Amniotic epithelial cell (primary cell): ENCODE measurements around the gene DTNB.
"Not testable (repeated sequence)": the region's sequence is repeated elsewhere in the genome, so short reads cannot be mapped to it uniquely, and the experiment has no call there.

Experiments
- DNase-seq: peaks from one replicate; pipeline ENCODE4 v3.0.0-alpha.2; 2010; ENCODE audit warnings: low read depth

Gene DTNB

GRCh38 chr2:25684577-25685473, 11.4 kb upstream of the DTNB start:
- no peak for DNase-seq

- no peak for DNase-seq
Measured at GRCh38 chr2:25682082-25682481, 8.7 kb upstream of the DTNB start.

GRCh38 chr2:25677877-25678276, 4.5 kb upstream of the DTNB start:
- DNase-seq: no peak

- no peak for DNase-seq
Measured at GRCh38 chr2:25674077-25674362, 643 bp upstream of the DTNB start.

- peak; percentile 51 for DNase-seq
Measured at GRCh38 chr2:25672494-25673299, 680 bp downstream of the DTNB start.

- no peak for DNase-seq
Measured at GRCh38 chr2:25671622-25672021, 1.8 kb downstream of the DTNB start.

- no peak for DNase-seq
Measured at GRCh38 chr2:25669520-25669919, 3.9 kb downstream of the DTNB start.

GRCh38 chr2:25666218-25666617, 7.2 kb downstream of the DTNB start:
- no peak for DNase-seq

- not testable (repeated sequence) for DNase-seq
Measured at GRCh38 chr2:25665429-25665828, 7.9 kb downstream of the DTNB start.

GRCh38 chr2:25664965-25665307, 8.4 kb downstream of the DTNB start:
- no peak for DNase-seq

- DNase-seq: peak; percentile 60
Measured at GRCh38 chr2:25664183-25664964, 9.0 kb downstream of the DTNB start.

- no peak for DNase-seq
Measured at GRCh38 chr2:25655316-25655715, 18.1 kb downstream of the DTNB start.

- DNase-seq: no peak
Measured at GRCh38 chr2:25654801-25655200, 18.6 kb downstream of the DTNB start.

- peak; percentile 14 for DNase-seq
Measured at GRCh38 chr2:25651782-25652455, 21.5 kb downstream of the DTNB start.

- DNase-seq: peak; percentile 88
Measured at GRCh38 chr2:25651066-25651465, 22.3 kb downstream of the DTNB start.

- no peak for DNase-seq
Measured at GRCh38 chr2:25650256-25650655, 23.1 kb downstream of the DTNB start.

GRCh38 chr2:25649786-25650185, 23.6 kb downstream of the DTNB start:
- DNase-seq: peak; percentile 16

- no peak for DNase-seq
Measured at GRCh38 chr2:25642298-25642697, 31.1 kb downstream of the DTNB start.

GRCh38 chr2:25639696-25640095, 33.7 kb downstream of the DTNB start:
- DNase-seq: no peak

GRCh38 chr2:25639131-25639530, 34.2 kb downstream of the DTNB start:
- no peak for DNase-seq

- DNase-seq: no peak
Measured at GRCh38 chr2:25635797-25636196, 37.6 kb downstream of the DTNB start.

- DNase-seq: not testable (repeated sequence)
Measured at GRCh38 chr2:25633801-25634200, 39.6 kb downstream of the DTNB start.
